Measurements from ENCODE around the gene LDB3. TPM values are rescaled to one million over a fixed set of nuclear protein-coding genes. Genes with fewer than 3 reads are reported as not detected.
"Not testable (repeated sequence)": the region's sequence is repeated elsewhere in the genome, so short reads cannot be mapped to it uniquely, and the experiment has no call there.

LDB3 gene
- total and polyA plus RNA-seq, 10 donors = 0.14 to 1.2 (median 0.36) TPM; not detected in 2

GRCh38 chr10:86642021-86642420, 26.3 kb upstream of the LDB3 start:
- TF ChIP-seq POLR2A (IDR thresholded peaks at IDR 0.05) = no peak
- TF ChIP-seq CTCF (IDR thresholded peaks at IDR 0.05 in 8 of 11, conservative IDR thresholded peaks at IDR 0.05 in 3 of 11) = no peak
- TF ChIP-seq POLR2AphosphoS5 (IDR thresholded peaks at IDR 0.05) = no peak
- H3K4me1 ChIP-seq = peaks cover 0 to 13% (median 0%) of the 10 kb centered on the region in 6 donors
- H3K27me3 ChIP-seq (replicated peaks in 1 of 7) = peaks cover 0 to 8% (median 0%) of the 10 kb centered on the region in 7 donors
- H3K9me3 ChIP-seq = peaks cover 0 to 8% (median 0%) of the 10 kb centered on the region in 8 donors
- intact Hi-C loops (cut with DNase I; ENCODE audit: low total_unique reads) = no loop called here
- H3K4me3 ChIP-seq = no peak overlapping the region
- H3K36me3 ChIP-seq = no peaks in the 10 kb centered on the region
- H3K27ac ChIP-seq = no peak overlapping the region
- no peak for DNase-seq

- 75 to 89% (median 76%) methylated on average over 5 of the region's 5 CpGs for WGBS, 5 donors
- Histone ChIP-seq H3K4me1 (peaks cover 0 to 13% (median 0%) of the 10 kb centered on the region in 6 donors), H3K4me3 (no peak overlapping the region), H3K27me3 (replicated peaks in 1 of 7) (peaks cover 0 to 8% (median 0%) of the 10 kb centered on the region in 7 donors), H3K27ac (no peak overlapping the region), H3K36me3 (no peaks in the 10 kb centered on the region), H3K9me3 (peaks cover 0 to 8% (median 0%) of the 10 kb centered on the region in 8 donors)
- intact Hi-C loops (cut with DNase I; ENCODE audit: low total_unique reads) = no loop called here
- DNase-seq = no peak
- no peak for TF ChIP-seq POLR2A (IDR thresholded peaks at IDR 0.05)
- TF ChIP-seq POLR2AphosphoS5 (IDR thresholded peaks at IDR 0.05) = no peak
- no peak for TF ChIP-seq CTCF (IDR thresholded peaks at IDR 0.05 in 8 of 11, conservative IDR thresholded peaks at IDR 0.05 in 3 of 11)
Observed at GRCh38 chr10:86642499-86642898, 25.8 kb upstream of the LDB3 start.

- Histone ChIP-seq H3K27ac (no peak overlapping the region), H3K4me3 (no peak overlapping the region), H3K27me3 (replicated peaks in 1 of 7) (peaks cover 0 to 15% (median 0%) of the 10 kb centered on the region in 7 donors), H3K36me3 (no peaks in the 10 kb centered on the region), H3K9me3 (peaks cover 0 to 8% (median 0%) of the 10 kb centered on the region in 8 donors), H3K4me1 (peaks cover 0 to 15% (median 3%) of the 10 kb centered on the region in 6 donors)
- 62 to 92% (median 82%) methylated on average over 5 of the region's 5 CpGs for WGBS, 5 donors
- intact Hi-C loops (cut with DNase I; ENCODE audit: low total_unique reads) = no loop called here
- no peak for TF ChIP-seq CTCF (IDR thresholded peaks at IDR 0.05 in 8 of 11, conservative IDR thresholded peaks at IDR 0.05 in 3 of 11)
- TF ChIP-seq POLR2AphosphoS5 (IDR thresholded peaks at IDR 0.05) = no peak
- TF ChIP-seq POLR2A (IDR thresholded peaks at IDR 0.05) = no peak
- DNase-seq = no peak
Observed at GRCh38 chr10:86644152-86644793, 24.0 kb upstream of the LDB3 start.

- DNase-seq = peak; percentile 56
- H3K4me1 ChIP-seq = peaks cover 0 to 20% (median 5%) of the 10 kb centered on the region in 6 donors
- no peak for TF ChIP-seq CTCF (IDR thresholded peaks at IDR 0.05 in 8 of 11, conservative IDR thresholded peaks at IDR 0.05 in 3 of 11)
- TF ChIP-seq POLR2AphosphoS5 (IDR thresholded peaks at IDR 0.05) = no peak
- no peak for TF ChIP-seq POLR2A (IDR thresholded peaks at IDR 0.05)
- no peak overlapping the region for H3K27ac ChIP-seq
- intact Hi-C loops (cut with DNase I; ENCODE audit: low total_unique reads) = no loop called here
- H3K9me3 ChIP-seq = peaks cover 0 to 8% (median 0%) of the 10 kb centered on the region in 8 donors
- no peaks in the 10 kb centered on the region for H3K36me3 ChIP-seq
- WGBS, 5 donors = 82 to 94% (median 91%) methylated on average over 2 to 5 of the region's 5 CpGs
- H3K4me3 ChIP-seq = no peak overlapping the region
- H3K27me3 ChIP-seq (replicated peaks in 1 of 7) = peaks cover 0 to 22% (median 0%) of the 10 kb centered on the region in 7 donors
Observed at GRCh38 chr10:86644794-86645445, 23.4 kb upstream of the LDB3 start.

GRCh38 chr10:86645621-86646165, 22.6 kb upstream of the LDB3 start:
- H3K9me3 ChIP-seq; H3K27ac ChIP-seq; H3K36me3 ChIP-seq; H3K4me3 ChIP-seq; intact Hi-C loops (cut with DNase I; ENCODE audit: low total_unique reads); DNase-seq: not testable (repeated sequence)
- Histone ChIP-seq H3K27me3 (replicated peaks in 1 of 7) (peaks cover 0 to 21% (median 0%) of the 10 kb centered on the region in 7 donors), H3K4me1 (peaks cover 0 to 20% (median 5%) of the 10 kb centered on the region in 6 donors)
- 92 to 98% (median 95%) methylated on average over 5 of the region's 5 CpGs for WGBS, 5 donors

Measured in spleen (tissue), 11 donors.